Stomach (tissue), 9 donors: ENCODE results near the gene APMAP. TPM values are rescaled to one million over a fixed set of nuclear protein-coding genes. Genes with fewer than 3 reads are reported as not detected.
A peak's percentile ranks its signal among the peaks of the same experiment; 100 is the strongest.

Experiments used
- DNase-seq, 2 donors: peaks; one replicate each; pipeline versions ENCODE4 v3.0.0 to v3.0.0-alpha.2; 2013 to 2019
- H3K27ac ChIP-seq, 5 donors: fragments of 200-600 bp in 4 of 5; sonication (generic) in 4 of 5; one replicate each; pipeline ENCODE4 v1.5.1; 2013 to 2019; ENCODE audit warnings: mild to moderate bottlenecking in 1 of 5, moderate library complexity in 1 of 5
- H3K27me3 ChIP-seq, 3 donors: fragments of 200-600 bp; sonication (generic); one replicate each; pipeline ENCODE4 v1.5.1; 2017 to 2019; ENCODE audit warnings: mixed run types in 1 of 3
- H3K36me3 ChIP-seq, 4 donors: fragments of 200-600 bp; sonication (generic); 1 replicate in 3 of 4; 2 replicates in 1 of 4; pipeline ENCODE4 v1.5.1; 2016 to 2019
- H3K4me1 ChIP-seq, 4 donors: fragments of 200-600 bp; sonication (generic); one replicate each; pipeline ENCODE4 v1.5.1; 2016 to 2019
- H3K4me3 ChIP-seq, 4 donors: fragments of 200-600 bp; sonication (generic) in 3 of 4; one replicate each; pipeline ENCODE4 v1.5.1; 2016 to 2019; ENCODE audit warnings: mild to moderate bottlenecking in 1 of 4
- H3K9me3 ChIP-seq, 4 donors: fragments of 200-600 bp; sonication (generic); one replicate each; pipeline ENCODE4 v1.5.1; 2016 to 2019
- EP300 ChIP-seq: sonication (generic); formaldehyde crosslinking; IDR thresholded peaks from one replicate; pipeline ENCODE4 v1.6.1; 2017; ENCODE audit warnings: antibody characterized with exemption
- POLR2A ChIP-seq, 4 donors: fragments of 450-650 bp; IDR thresholded peaks; one replicate each; pipeline ENCODE4 v1.6.1; 2016; ENCODE audit warnings: antibody characterized with exemption in 4 of 4, control low read depth in 2 of 4, mild to moderate bottlenecking in 1 of 4, moderate library complexity in 1 of 4
- POLR2AphosphoS5 ChIP-seq, 3 donors: sonication (generic); formaldehyde crosslinking; IDR thresholded peaks; one replicate each; pipeline ENCODE4 v1.6.1; 2016; ENCODE audit warnings: antibody characterized with exemption in 3 of 3
- WGBS, 5 donors: extraction: QIAGEN DNeasy Blood & Tissue Kit in 3 of 5; methylation state at CpG; one replicate each; pipeline versions ENCODE4 v1.1.5 to v1.1.7; 2013 to 2018; 5-methylcytosine and 5-hydroxymethylcytosine counted together
- intact Hi-C: fragments of 100-400 bp; cut with DNase I; formaldehyde crosslinking; loops from one replicate; pipeline ENCODE4 v1.15.1; 2023; ENCODE audit warnings: low total_unique reads
- polyA plus RNA-seq, 3 donors: library from polyadenylated mRNA; stranded (reverse); fragments of 200-250 nt; gene quantifications; one replicate each; pipeline ENCODE4 v1.2.3, GENCODE V29; 2013
- total RNA-seq, 5 donors: library from RNA; depleted of rRNA; stranded (reverse); fragments of >200 nt; gene quantifications; one replicate each; pipeline versions ENCODE4 v1.1.0 to v1.2.3, GENCODE V29; 2014 to 2016
- TF ChIP-seq, protein P1 (sequence below), 7 experiments: fragments of 450-650 bp in 4 of 7; fragments of 200-600 bp in 3 of 7; sonication (generic) in 3 of 7; IDR thresholded peaks; one replicate each; pipeline ENCODE4 v1.5.1; 2016 to 2019; ENCODE audit warnings: antibody characterized with exemption in 7 of 7, control low read depth in 2 of 7, mild to moderate bottlenecking in 1 of 7
- donor health status: healthy with polysubstance abuse.
- donor health status: Bipolar disorder and iron deficiency.
- donor health status: healthy.

Gene APMAP
- total and polyA plus RNA-seq, 8 donors: 12.3 to 55.6 (median 32.1) TPM

DNA sequence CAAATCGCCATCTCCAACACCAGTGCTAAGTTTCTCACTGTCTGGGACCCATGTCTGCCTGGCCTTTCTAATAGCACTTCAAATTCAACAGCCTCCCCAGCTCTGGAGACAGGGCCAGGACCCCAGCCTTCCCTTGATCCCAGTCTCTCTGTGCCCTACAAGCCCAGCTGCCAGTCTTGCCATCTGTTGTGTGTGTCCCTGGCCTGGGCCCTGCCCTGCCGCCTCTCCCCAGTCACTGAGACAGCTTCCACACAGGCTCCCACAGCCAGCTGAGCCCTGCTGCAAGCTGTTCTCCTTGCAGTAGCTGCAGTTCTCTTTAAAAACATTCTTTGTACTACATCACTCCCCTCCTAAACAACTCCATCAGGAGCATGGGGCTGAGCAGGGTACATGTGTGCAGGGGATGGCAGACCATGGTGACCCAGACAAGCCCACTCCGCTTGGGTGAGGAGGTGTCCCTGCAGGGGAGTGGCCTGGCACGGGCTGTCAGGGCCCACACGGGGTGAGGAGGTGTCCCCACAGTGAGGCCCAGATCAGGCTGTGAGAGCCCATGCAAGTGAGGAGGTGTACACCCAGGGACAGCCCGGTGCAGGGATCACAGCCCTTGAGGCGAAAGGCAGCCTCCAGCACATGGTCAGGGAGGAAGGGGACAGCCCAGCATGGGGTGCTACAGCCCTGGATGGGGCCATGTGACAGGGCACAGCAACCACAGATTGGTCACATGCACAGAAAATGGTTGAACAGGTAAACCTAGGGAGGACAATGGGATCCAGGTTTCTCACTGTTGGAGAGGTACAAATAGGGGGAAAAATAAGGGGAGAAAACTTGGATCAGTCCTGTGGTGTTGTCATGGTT lies 27.3 kb downstream of the APMAP start:
- Histone ChIP-seq H3K4me1 (no peaks in the 10 kb centered on the region), H3K36me3 (peaks cover 68 to 100% (median 99%) of the 10 kb centered on the region in 4 donors), H3K9me3 (no peaks in the 10 kb centered on the region), H3K27ac (no peak overlapping the region), H3K27me3 (no peaks in the 10 kb centered on the region), H3K4me3 (no peak overlapping the region)
- WGBS, 5 donors: 93 to 96% (median 95%) methylated on average over 7 of the region's 7 CpGs
- intact Hi-C loops: no loop called here
- TF ChIP-seq POLR2AphosphoS5 (IDR thresholded peaks at IDR 0.05) (no peak), POLR2A (IDR thresholded peaks at IDR 0.05) (no peak), EP300 (no peak)
- TF ChIP-seq, protein P1, sequence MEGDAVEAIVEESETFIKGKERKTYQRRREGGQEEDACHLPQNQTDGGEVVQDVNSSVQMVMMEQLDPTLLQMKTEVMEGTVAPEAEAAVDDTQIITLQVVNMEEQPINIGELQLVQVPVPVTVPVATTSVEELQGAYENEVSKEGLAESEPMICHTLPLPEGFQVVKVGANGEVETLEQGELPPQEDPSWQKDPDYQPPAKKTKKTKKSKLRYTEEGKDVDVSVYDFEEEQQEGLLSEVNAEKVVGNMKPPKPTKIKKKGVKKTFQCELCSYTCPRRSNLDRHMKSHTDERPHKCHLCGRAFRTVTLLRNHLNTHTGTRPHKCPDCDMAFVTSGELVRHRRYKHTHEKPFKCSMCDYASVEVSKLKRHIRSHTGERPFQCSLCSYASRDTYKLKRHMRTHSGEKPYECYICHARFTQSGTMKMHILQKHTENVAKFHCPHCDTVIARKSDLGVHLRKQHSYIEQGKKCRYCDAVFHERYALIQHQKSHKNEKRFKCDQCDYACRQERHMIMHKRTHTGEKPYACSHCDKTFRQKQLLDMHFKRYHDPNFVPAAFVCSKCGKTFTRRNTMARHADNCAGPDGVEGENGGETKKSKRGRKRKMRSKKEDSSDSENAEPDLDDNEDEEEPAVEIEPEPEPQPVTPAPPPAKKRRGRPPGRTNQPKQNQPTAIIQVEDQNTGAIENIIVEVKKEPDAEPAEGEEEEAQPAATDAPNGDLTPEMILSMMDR (IDR thresholded peaks at IDR 0.05): no peak
- DNase-seq: no peak

DNA sequence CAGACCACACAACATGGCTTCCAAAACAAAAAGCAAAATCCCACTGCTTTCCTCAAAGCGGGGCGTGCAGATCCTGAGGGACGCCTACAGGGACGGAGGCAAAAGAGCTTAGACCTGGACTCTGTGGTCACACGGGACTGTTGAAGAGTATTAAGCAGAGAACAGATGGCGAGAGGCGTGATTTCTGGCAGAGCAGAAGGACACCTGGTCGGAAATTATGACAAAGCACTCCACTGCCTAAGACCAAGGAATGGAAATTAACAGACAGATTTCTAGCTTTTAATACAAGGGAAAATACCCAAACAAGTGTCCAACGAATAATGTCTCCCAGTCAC lies 28.1 kb downstream of the APMAP start:
- no peak for TF ChIP-seq POLR2A (IDR thresholded peaks at IDR 0.05)
- no peak for TF ChIP-seq POLR2AphosphoS5 (IDR thresholded peaks at IDR 0.05)
- TF ChIP-seq EP300: no peak
- TF ChIP-seq, protein P1 (IDR thresholded peaks at IDR 0.05): no peak
- Histone ChIP-seq H3K9me3 (no peaks in the 10 kb centered on the region), H3K36me3 (peaks cover 60 to 100% (median 100%) of the 10 kb centered on the region in 4 donors), H3K27me3 (no peaks in the 10 kb centered on the region), H3K4me3 (no peak overlapping the region), H3K4me1 (no peaks in the 10 kb centered on the region), H3K27ac (no peak overlapping the region)
- intact Hi-C loops: no loop called here
- peak in 1 of 2 donors; percentile 47 for DNase-seq
- 90 to 94% (median 93%) methylated on average over 9 of the region's 9 CpGs for WGBS, 5 donors

DNA sequence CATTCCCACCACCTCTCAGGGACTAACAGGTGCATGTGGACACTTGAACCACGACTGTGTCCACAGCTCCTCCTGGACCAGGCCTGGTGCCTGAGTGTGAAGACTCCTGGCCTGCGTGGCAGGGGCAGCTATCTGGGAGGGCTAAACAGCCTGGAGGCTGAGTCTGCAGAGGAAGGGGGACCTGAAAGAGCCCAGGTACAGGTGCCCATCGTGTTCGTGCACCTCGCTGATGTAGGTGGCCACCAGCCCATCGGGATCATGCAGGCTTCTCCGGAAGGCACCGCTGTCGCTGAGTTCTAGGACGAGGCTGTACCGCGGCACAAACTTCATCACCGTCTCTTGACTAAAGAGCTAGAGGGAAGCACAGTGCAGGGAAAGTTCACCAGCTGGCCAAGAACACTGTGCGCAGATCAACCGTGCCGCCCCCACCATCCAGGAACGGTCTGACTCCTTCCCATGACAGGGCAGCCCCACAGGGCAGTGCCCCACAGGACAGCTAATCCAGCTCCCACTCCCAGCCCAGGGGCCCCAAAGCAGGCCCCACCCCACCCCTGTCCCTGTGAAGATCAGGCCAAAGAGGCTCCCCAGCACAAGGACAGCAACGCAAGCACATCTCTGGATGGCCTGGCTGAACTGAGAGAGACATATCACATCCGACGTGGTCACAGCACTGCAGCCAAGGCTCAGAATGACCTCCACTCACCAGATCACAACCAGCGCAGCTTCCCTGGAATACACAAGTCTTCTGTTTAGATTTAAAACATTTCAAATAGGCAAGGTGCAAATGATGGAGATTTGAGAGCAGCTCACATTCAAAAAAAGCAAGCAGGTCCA lies 28.7 kb downstream of the APMAP start:
- Histone ChIP-seq H3K36me3 (peaks cover 54 to 100% (median 100%) of the 10 kb centered on the region in 4 donors), H3K27ac (no peak overlapping the region), H3K4me1 (no peaks in the 10 kb centered on the region), H3K27me3 (no peaks in the 10 kb centered on the region), H3K4me3 (no peak overlapping the region), H3K9me3 (no peaks in the 10 kb centered on the region)
- TF ChIP-seq EP300 (no peak), POLR2AphosphoS5 (IDR thresholded peaks at IDR 0.05) (no peak), POLR2A (IDR thresholded peaks at IDR 0.05) (no peak)
- TF ChIP-seq, protein P1 (IDR thresholded peaks at IDR 0.05): no peak
- WGBS, 5 donors: 91 to 97% (median 96%) methylated on average over 14 to 21 of the region's 21 CpGs
- intact Hi-C loops: no loop called here
- no peak for DNase-seq

DNA sequence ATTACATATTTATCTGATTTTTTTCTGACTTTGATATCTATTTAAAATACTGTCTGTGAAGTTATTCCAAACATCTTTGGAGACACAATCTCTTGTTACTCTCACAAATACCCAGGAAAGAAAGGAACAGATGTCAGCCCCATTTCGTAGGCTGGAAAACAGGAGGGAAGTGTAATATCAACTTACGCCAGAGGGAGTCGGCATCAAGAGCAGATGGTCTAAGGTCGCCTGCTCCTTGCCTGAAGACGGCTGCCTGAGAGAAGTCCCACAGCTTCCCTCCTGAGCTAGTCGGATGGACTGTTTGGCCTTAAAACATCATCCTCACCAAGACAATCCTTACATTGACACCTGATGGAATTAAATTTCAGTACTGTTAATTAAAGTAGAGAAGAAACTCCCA lies 30.0 kb downstream of the APMAP start:
- intact Hi-C loops: no loop called here
- DNase-seq: no peak
- WGBS, 5 donors: 89 to 93% (median 91%) methylated on average over 6 of the region's 6 CpGs
- H3K27me3 ChIP-seq: no peaks in the 10 kb centered on the region
- TF ChIP-seq, protein P1 (IDR thresholded peaks at IDR 0.05): no peak
- TF ChIP-seq EP300: no peak
- TF ChIP-seq POLR2AphosphoS5 (IDR thresholded peaks at IDR 0.05): no peak
- TF ChIP-seq POLR2A (IDR thresholded peaks at IDR 0.05): no peak
- no peak overlapping the region for H3K27ac ChIP-seq
- no peaks in the 10 kb centered on the region for H3K4me1 ChIP-seq
- no peaks in the 10 kb centered on the region for H3K9me3 ChIP-seq
- H3K36me3 ChIP-seq: peaks cover 51 to 100% (median 100%) of the 10 kb centered on the region in 4 donors
- H3K4me3 ChIP-seq: no peak overlapping the region
